Measurements from ENCODE around the gene MERTK. TPM values are rescaled to one million over a fixed set of nuclear protein-coding genes. Genes with fewer than 3 reads are reported as not detected.
"Not testable (repeated sequence)": the region's sequence is repeated elsewhere in the genome, so short reads cannot be mapped to it uniquely, and the experiment has no call there.

MERTK gene
- total RNA-seq: 13.9 and 21.6 TPM in 2 replicates

- peak; percentile 78 to 97 for DNase-seq (ENCODE audit: low read depth in 2 of 2)
These were observed at the start of gene MERTK for GRCh38 chr2:111897924-111898702. Gene MERTK (plus strand): TSS chr2:111898607. CDS start chr2:111898736, 129 bp downstream.

- peak; percentile 44 to 63 for DNase-seq (ENCODE audit: low read depth in 2 of 2)
These were observed 47.8 kb upstream of the MERTK start for GRCh38 chr2:111850646-111851045.

GRCh38 chr2:111852544-111852943, 45.9 kb upstream of the MERTK start:
- peak; percentile 36 to 66 for DNase-seq (ENCODE audit: low read depth in 2 of 2)

GRCh38 chr2:111860005-111860404, 38.4 kb upstream of the MERTK start:
- not testable (repeated sequence) for DNase-seq (ENCODE audit: low read depth in 2 of 2)

GRCh38 chr2:111865124-111865523, 33.3 kb upstream of the MERTK start:
- DNase-seq (ENCODE audit: low read depth in 2 of 2): not testable (repeated sequence)

- DNase-seq (ENCODE audit: low read depth in 2 of 2): not testable (repeated sequence)
These were observed 25.6 kb upstream of the MERTK start for GRCh38 chr2:111872806-111873205.

- peak; percentile 79 to 84 for DNase-seq (ENCODE audit: low read depth in 2 of 2)
These were observed 14.5 kb upstream of the MERTK start, which contains the start of gene ANAPC1 for GRCh38 chr2:111883661-111884591. Gene ANAPC1 (minus strand): TSS chr2:111884193. CDS start chr2:111880825, 3,368 bp downstream.

GRCh38 chr2:111884592-111884964, 13.8 kb upstream of the MERTK start:
- no peak for DNase-seq (ENCODE audit: low read depth in 2 of 2)

- no peak for DNase-seq (ENCODE audit: low read depth in 2 of 2)
These were observed 2.4 kb upstream of the MERTK start for GRCh38 chr2:111896024-111896423.

- DNase-seq (ENCODE audit: low read depth in 2 of 2): no peak
These were observed 1.8 kb upstream of the MERTK start for GRCh38 chr2:111896576-111896975.

GRCh38 chr2:111897630-111897923, 830 bp upstream of the MERTK start:
- DNase-seq (ENCODE audit: low read depth in 2 of 2): no peak

GRCh38 chr2:111898703-111899514, 502 bp downstream of the MERTK start:
- peak; percentile 23 to 72 for DNase-seq (ENCODE audit: low read depth in 2 of 2)

GRCh38 chr2:111900859-111901258, 2.5 kb downstream of the MERTK start:
- DNase-seq (ENCODE audit: low read depth in 2 of 2): peak; percentile 54 to 75

GRCh38 chr2:111903516-111903915, 5.1 kb downstream of the MERTK start:
- DNase-seq (ENCODE audit: low read depth in 2 of 2): no peak

- DNase-seq (ENCODE audit: low read depth in 2 of 2): peak in 1 of 2 donors; percentile 79
These were observed 5.6 kb downstream of the MERTK start for GRCh38 chr2:111903930-111904439.

GRCh38 chr2:111904726-111905474, 6.5 kb downstream of the MERTK start:
- no peak for DNase-seq (ENCODE audit: low read depth in 2 of 2)

- not testable (repeated sequence) for DNase-seq (ENCODE audit: low read depth in 2 of 2)
These were observed 7.1 kb downstream of the MERTK start for GRCh38 chr2:111905475-111905869.

- DNase-seq (ENCODE audit: low read depth in 2 of 2): peak in 1 of 2 donors; percentile 33
These were observed 7.8 kb downstream of the MERTK start for GRCh38 chr2:111905990-111906735.

- DNase-seq (ENCODE audit: low read depth in 2 of 2): no peak
These were observed 10.2 kb downstream of the MERTK start for GRCh38 chr2:111908578-111908977.

GRCh38 chr2:111909079-111909478, 10.7 kb downstream of the MERTK start:
- no peak for DNase-seq (ENCODE audit: low read depth in 2 of 2)

Measured in lung microvascular endothelial cell (primary cell).